Keratinocyte (primary cell): ENCODE data around the gene ADGRL3. TPM values are rescaled to one million over a fixed set of nuclear protein-coding genes. Genes with fewer than 3 reads are reported as not detected.

Experiments used
- DNase-seq: peaks from one replicate; pipeline ENCODE4 v3.0.0-alpha.2; 2011; ENCODE audit warnings: low read depth, missing footprints, low spot score
- FAIRE-seq: peaks from 2 replicates; lab custom pipeline; 2011; peaks lifted over from hg19 to GRCh38; lab: Jason Lieb, UNC
- H2AFZ ChIP-seq: 2 replicates; pipeline ENCODE4 v1.6.0; 2012; ENCODE audit warnings: low read length, control low read depth, inconsistent platforms; ENCODE audit not compliant: control insufficient read depth
- H3K27ac ChIP-seq: 2 replicates; pipeline ENCODE4 v1.5.1; 2011; ENCODE audit warnings: low read length; ENCODE audit not compliant: control insufficient read depth, insufficient read depth
- H3K27me3 ChIP-seq: 3 replicates; pipeline ENCODE4 v1.6.0; 2011; ENCODE audit warnings: low read length; ENCODE audit not compliant: control insufficient read depth, insufficient read depth; ENCODE audit errors: extremely low read depth
- H3K36me3 ChIP-seq, 2 experiments: 2 replicates in 1 of 2; 3 replicates in 1 of 2; pipeline ENCODE4 v1.5.1; 2011; ENCODE audit warnings: low read length in 2 of 2, mild to moderate bottlenecking in 1 of 2; ENCODE audit not compliant: control insufficient read depth in 2 of 2, insufficient read depth in 2 of 2; ENCODE audit errors: extremely low read depth in 1 of 2
- H3K4me1 ChIP-seq: 3 replicates; pipeline ENCODE4 v1.5.1; 2011; ENCODE audit warnings: low read length; ENCODE audit not compliant: control insufficient read depth, insufficient read depth; ENCODE audit errors: extremely low read depth
- H3K4me2 ChIP-seq: 3 replicates; pipeline ENCODE4 v1.6.0; 2011; ENCODE audit warnings: low read depth, low read length; ENCODE audit not compliant: control insufficient read depth, insufficient read depth; ENCODE audit errors: extremely low read depth
- H3K4me3 ChIP-seq, 3 experiments: fragments of 200-600 bp in 1 of 3; sonication (generic) in 1 of 3; 2 replicates in 2 of 3; 3 replicates in 1 of 3; pipeline ENCODE4 v1.5.1; 2011 to 2016; ENCODE audit warnings: low read length in 3 of 3, mild to moderate bottlenecking in 3 of 3, control low read depth in 2 of 3, inconsistent platforms in 1 of 3, low read depth in 1 of 3, mixed read lengths in 1 of 3, mixed run types in 1 of 3, moderate library complexity in 1 of 3; ENCODE audit not compliant: control insufficient read depth in 2 of 3, insufficient read depth in 2 of 3; ENCODE audit errors: extremely low read depth in 1 of 3
- H3K79me2 ChIP-seq: 2 replicates; pipeline ENCODE4 v1.6.0; 2012; ENCODE audit warnings: low read length; ENCODE audit not compliant: control insufficient read depth, insufficient read depth
- H3K9ac ChIP-seq: 3 replicates; pipeline ENCODE4 v1.6.0; 2011; ENCODE audit warnings: low read length; ENCODE audit not compliant: control insufficient read depth, insufficient read depth; ENCODE audit errors: extremely low read depth
- H3K9me1 ChIP-seq: 3 replicates; pipeline ENCODE4 v1.6.0; 2011; ENCODE audit warnings: low read length; ENCODE audit not compliant: control insufficient read depth, insufficient read depth; ENCODE audit errors: extremely low read depth
- H3K9me3 ChIP-seq: 2 replicates; pipeline ENCODE4 v1.5.1; 2012; ENCODE audit warnings: low read depth, low read length; ENCODE audit not compliant: control insufficient read depth
- H4K20me1 ChIP-seq: 3 replicates; pipeline ENCODE4 v1.6.0; 2011; ENCODE audit warnings: low read length; ENCODE audit not compliant: control insufficient read depth, insufficient read depth; ENCODE audit errors: extremely low read depth
- EZH2 ChIP-seq: IDR thresholded peaks from one replicate; pipeline ENCODE4 v1.6.1; 2012; ENCODE audit warnings: inconsistent platforms, mild to moderate bottlenecking, low read length, moderate library complexity
- dilution Hi-C: fragments of 300-500 bp; cut with MboI; formaldehyde crosslinking; loops from one replicate; pipeline ENCODE4 v1.7.0; 2020; ENCODE audit warnings: low sequenced_read_pairs; ENCODE audit not compliant: extremely low pct_ligation_motif_present
- polyA plus RNA-seq, 5 experiments: library from polyadenylated mRNA; depleted of rRNA in 3 of 5; stranded (reverse) in 3 of 5; stranded (forward) in 1 of 5; unstranded in 1 of 5; fragments of >200 nt; gene quantifications; 1 replicate in 1 of 5; 2 replicates in 3 of 5; 3 replicates in 1 of 5; pipeline versions ENCODE4 v1.2.1 to v1.2.3, GENCODE V29; 2011 to 2012; ENCODE audit warnings: missing spikeins in 2 of 5, low read depth in 1 of 5, low replicate concordance in 1 of 5
- TF ChIP-seq, protein P1 (sequence below), 3 experiments: IDR thresholded peaks in 1 of 3; conservative IDR thresholded peaks in 1 of 3; optimal IDR thresholded peaks in 1 of 3; 2 replicates in 2 of 3; 3 replicates in 1 of 3; pipeline versions ENCODE3 to v1.5.1; 2011; ENCODE audit warnings: low read length in 3 of 3, mild to moderate bottlenecking in 3 of 3, moderate library complexity in 2 of 3, control low read depth in 1 of 3, inconsistent platforms in 1 of 3; ENCODE audit not compliant: insufficient read depth in 2 of 3; ENCODE audit errors: extremely low read depth in 1 of 3

ADGRL3 gene
- polyA plus RNA-seq, 1 donor (not counting 4 experiments of a cell fraction or from before 2014, with no cell fraction given), result 0.18 TPM

DNA sequence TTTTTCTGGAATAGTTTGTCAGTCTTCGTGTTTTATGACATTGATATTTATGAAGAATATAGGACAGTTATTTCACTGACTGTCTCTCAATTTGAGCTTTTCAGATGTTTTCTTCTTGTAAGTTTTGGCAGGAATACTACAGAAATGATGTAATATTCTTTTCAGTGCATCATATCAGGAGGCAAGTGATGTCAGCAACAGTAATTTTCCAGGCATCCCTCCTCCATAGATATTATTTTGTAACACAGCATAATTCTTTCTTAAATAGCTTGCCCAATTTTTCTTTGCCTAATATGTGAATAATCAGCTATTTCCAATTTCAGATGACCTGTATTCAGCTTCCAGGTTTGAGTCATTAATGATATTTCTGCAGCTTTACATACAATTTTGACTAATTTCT is 211.1 kb downstream of the ADGRL3 start:
- DNase-seq, result no peak
- no peak for TF ChIP-seq EZH2
- TF ChIP-seq, protein P1, sequence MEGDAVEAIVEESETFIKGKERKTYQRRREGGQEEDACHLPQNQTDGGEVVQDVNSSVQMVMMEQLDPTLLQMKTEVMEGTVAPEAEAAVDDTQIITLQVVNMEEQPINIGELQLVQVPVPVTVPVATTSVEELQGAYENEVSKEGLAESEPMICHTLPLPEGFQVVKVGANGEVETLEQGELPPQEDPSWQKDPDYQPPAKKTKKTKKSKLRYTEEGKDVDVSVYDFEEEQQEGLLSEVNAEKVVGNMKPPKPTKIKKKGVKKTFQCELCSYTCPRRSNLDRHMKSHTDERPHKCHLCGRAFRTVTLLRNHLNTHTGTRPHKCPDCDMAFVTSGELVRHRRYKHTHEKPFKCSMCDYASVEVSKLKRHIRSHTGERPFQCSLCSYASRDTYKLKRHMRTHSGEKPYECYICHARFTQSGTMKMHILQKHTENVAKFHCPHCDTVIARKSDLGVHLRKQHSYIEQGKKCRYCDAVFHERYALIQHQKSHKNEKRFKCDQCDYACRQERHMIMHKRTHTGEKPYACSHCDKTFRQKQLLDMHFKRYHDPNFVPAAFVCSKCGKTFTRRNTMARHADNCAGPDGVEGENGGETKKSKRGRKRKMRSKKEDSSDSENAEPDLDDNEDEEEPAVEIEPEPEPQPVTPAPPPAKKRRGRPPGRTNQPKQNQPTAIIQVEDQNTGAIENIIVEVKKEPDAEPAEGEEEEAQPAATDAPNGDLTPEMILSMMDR (optimal IDR thresholded peaks at IDR 0.05 in 1 of 3, IDR thresholded peaks at IDR 0.05 in 1 of 3, conservative IDR thresholded peaks at IDR 0.05 in 1 of 3; ENCODE audit: extremely low read depth in 1 of 3, insufficient read depth in 2 of 3, low read length in 3 of 3), result no peak
- H3K27ac ChIP-seq, result no peak overlapping the region
- no peak for FAIRE-seq
- H4K20me1 ChIP-seq, result no peaks in the 10 kb centered on the region
- no peaks in the 10 kb centered on the region for H3K27me3 ChIP-seq
- no peaks in the 10 kb centered on the region for H3K9me1 ChIP-seq
- H2AFZ ChIP-seq, result no peak overlapping the region
- H3K79me2 ChIP-seq, result no peaks in the 10 kb centered on the region
- no peaks in the 10 kb centered on the region for H3K9me3 ChIP-seq
- dilution Hi-C loops, result no loop called here
- H3K4me2 ChIP-seq, result no peak overlapping the region
- H3K4me3 ChIP-seq, result no peak overlapping the region
- H3K36me3 ChIP-seq, result no peaks in the 10 kb centered on the region
- peaks cover 2% of the 10 kb centered on the region for H3K4me1 ChIP-seq
- H3K9ac ChIP-seq, result no peak overlapping the region

DNA sequence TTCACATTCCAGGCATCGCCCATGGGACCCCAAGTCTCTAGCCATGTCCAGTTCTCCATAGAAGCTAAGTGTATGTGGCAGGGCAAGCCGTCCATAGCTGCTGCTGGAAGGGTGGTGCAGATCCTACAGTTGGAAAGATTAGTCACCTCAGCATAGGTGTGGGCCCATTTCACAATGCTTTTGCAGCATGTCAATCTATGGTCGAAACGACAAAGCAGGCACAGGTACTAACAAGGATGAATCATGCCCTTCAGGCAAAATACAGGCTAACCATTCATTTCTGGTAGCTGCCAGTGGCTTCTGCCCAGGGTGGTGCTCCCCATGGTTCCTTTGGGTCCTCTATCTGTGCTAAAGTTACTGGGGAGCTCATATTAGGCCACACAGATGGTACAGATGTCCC is 225.2 kb downstream of the ADGRL3 start:
- Histone ChIP-seq H4K20me1 (no peaks in the 10 kb centered on the region), H3K36me3 (no peaks in the 10 kb centered on the region), H3K79me2 (no peaks in the 10 kb centered on the region), H3K4me3 (no peak overlapping the region), H3K9me1 (no peaks in the 10 kb centered on the region), H3K27me3 (no peaks in the 10 kb centered on the region), H3K27ac (no peak overlapping the region), H3K9ac (no peak overlapping the region), H3K9me3 (no peaks in the 10 kb centered on the region), H2AFZ (no peak overlapping the region), H3K4me1 (peaks cover 30% of the 10 kb centered on the region), H3K4me2 (peak overlapping the region; percentile 8)
- dilution Hi-C loops, result no loop called here
- DNase-seq (peak; percentile 93), FAIRE-seq (peak; percentile 99)
- TF ChIP-seq, protein P1 (optimal IDR thresholded peaks at IDR 0.05 in 1 of 3, IDR thresholded peaks at IDR 0.05 in 1 of 3, conservative IDR thresholded peaks at IDR 0.05 in 1 of 3; ENCODE audit: extremely low read depth in 1 of 3, insufficient read depth in 2 of 3, low read length in 3 of 3), result no peak
- TF ChIP-seq EZH2, result no peak
